K562 (cell line): ENCODE data around the gene AREL1. TPM values are rescaled to one million over a fixed set of nuclear protein-coding genes. Genes with fewer than 3 reads are reported as not detected.

ENCODE experiments used
- CBX2 ChIP-seq: fragments of 200-600 bp; sonication (generic); IDR thresholded peaks from one replicate; pipeline ENCODE4 v1.6.1; 2012; ENCODE audit warnings: mild to moderate bottlenecking, low read length, inconsistent platforms; ENCODE audit not compliant: insufficient read depth, poor library complexity, severe bottlenecking
- CEBPZ ChIP-seq: fragments of 150-350 bp; IDR thresholded peaks from 2 replicates; pipeline ENCODE4 v1.6.1; 2014; ENCODE audit warnings: low read depth, mild to moderate bottlenecking, low read length, borderline replicate concordance
- CTCF ChIP-seq, 3 experiments: IDR thresholded peaks in 2 of 3; conservative IDR thresholded peaks in 1 of 3; 2 replicates each; pipeline ENCODE4 v1.5.1; 2011 to 2012; ENCODE audit warnings: low read length in 3 of 3, mild to moderate bottlenecking in 3 of 3, control low read depth in 2 of 3, improper control_type of control experiment in 1 of 3, inconsistent platforms in 1 of 3, low read depth in 1 of 3, mixed read lengths in 1 of 3, moderate library complexity in 1 of 3; ENCODE audit not compliant: insufficient read depth in 2 of 3
- GABPA ChIP-seq: fragments of 200-800 bp; sonication (Bioruptor generic); conservative IDR thresholded peaks from 2 replicates; pipeline ENCODE4 v1.6.1; 2016; ENCODE audit warnings: low read depth, missing genetic modification characterization, missing compliant biosample characterization
- HNRNPH1 ChIP-seq: fragments of 200-400 bp; formaldehyde crosslinking; optimal IDR thresholded peaks from 2 replicates; pipeline ENCODE3; 2017; ENCODE audit warnings: low read depth, mild to moderate bottlenecking, low read length, moderate library complexity
- KDM2B ChIP-seq: fragments of 250-450 bp; sonication (Bioruptor Pico); IDR thresholded peaks from 2 replicates; pipeline ENCODE4 v1.8.0; 2021; ENCODE audit warnings: mild to moderate bottlenecking, moderate library complexity
- KLF6 ChIP-seq: fragments of 250-450 bp; sonication (Bioruptor Pico); IDR thresholded peaks from 2 replicates; pipeline ENCODE4 v1.4.0; 2020; ENCODE audit warnings: mild to moderate bottlenecking, moderate library complexity, borderline replicate concordance
- MCM3 ChIP-seq: fragments of 450-650 bp; IDR thresholded peaks from 2 replicates; pipeline ENCODE4 v1.6.1; 2016
- NFYB ChIP-seq: IDR thresholded peaks from 2 replicates; pipeline ENCODE4 v1.6.1; 2011; ENCODE audit warnings: mild to moderate bottlenecking, moderate library complexity; ENCODE audit not compliant: insufficient read length; ENCODE audit errors: extremely low read depth
- NONO ChIP-seq, 2 experiments: fragments of 200-400 bp in 1 of 2; fragments of 450-650 bp in 1 of 2; formaldehyde crosslinking in 1 of 2; IDR thresholded peaks; 2 replicates each; pipeline ENCODE4 v1.6.1; 2017; ENCODE audit warnings: low read depth in 2 of 2, mild to moderate bottlenecking in 2 of 2, moderate library complexity in 2 of 2, low read length in 1 of 2
- POLR2AphosphoS2 ChIP-seq: IDR thresholded peaks from 2 replicates; pipeline ENCODE4 v1.6.1; 2012; ENCODE audit warnings: low read length, improper control_type of control experiment
- PREB ChIP-seq: sonication (generic); formaldehyde crosslinking; IDR thresholded peaks from 2 replicates; pipeline ENCODE4 v1.8.1; 2023; ENCODE audit warnings: mild to moderate bottlenecking, missing genetic modification reagents
- RBFOX2 ChIP-seq: fragments of 200-400 bp; formaldehyde crosslinking; IDR thresholded peaks from 2 replicates; pipeline ENCODE4 v1.6.1; 2017; ENCODE audit warnings: low read depth, mild to moderate bottlenecking, low read length, moderate library complexity
- SMARCE1 ChIP-seq: fragments of 450-650 bp; IDR thresholded peaks from 2 replicates; pipeline ENCODE4 v1.7.1; 2016; ENCODE audit warnings: mild to moderate bottlenecking
- SP2 ChIP-seq: IDR thresholded peaks from 2 replicates; pipeline ENCODE4 v1.6.1; 2011; ENCODE audit warnings: mild to moderate bottlenecking, low read depth, low read length, moderate library complexity; ENCODE audit not compliant: poor library complexity, severe bottlenecking; ENCODE audit errors: extremely low read depth
- STAT5A ChIP-seq: IDR thresholded peaks from 2 replicates; pipeline ENCODE4 v1.6.1; 2012; ENCODE audit warnings: low read length, inconsistent platforms, borderline replicate concordance
- ZBTB33 ChIP-seq: sonication (generic); formaldehyde crosslinking; IDR thresholded peaks from 2 replicates; pipeline ENCODE4 v1.8.1; 2023; ENCODE audit warnings: mild to moderate bottlenecking, missing genetic modification reagents
- ZNF217 ChIP-seq: sonication (generic); formaldehyde crosslinking; IDR thresholded peaks from 2 replicates; pipeline ENCODE4 v1.8.0; 2022; ENCODE audit warnings: mild to moderate bottlenecking, missing genetic modification reagents
- ZNF785 ChIP-seq: fragments of 250-450 bp; sonication (Bioruptor Pico); IDR thresholded peaks from 2 replicates; pipeline ENCODE4 v1.4.0; 2020; ENCODE audit warnings: mild to moderate bottlenecking
- polyA plus RNA-seq, 8 experiments: library from polyadenylated mRNA; depleted of rRNA in 4 of 8; stranded (reverse) in 5 of 8; unstranded in 3 of 8; fragments of >200 nt; fragmentation: Nextera tagmentation in 2 of 8; fragmentation: Illumina TruSeq in 1 of 8; extraction: Ambion mirVana in 2 of 8; extraction: Trizol in 1 of 8; gene quantifications; 2 replicates each; pipeline versions ENCODE4 v1.2.1 to v1.2.3, GENCODE V29; 2011 to 2014; ENCODE audit warnings: inconsistent platforms in 1 of 8, missing spikeins in 1 of 8
- total RNA-seq, 7 experiments: library from RNA; depleted of rRNA in 6 of 7; stranded (reverse); fragments of >200 nt in 6 of 7; fragmentation: Illumina TruSeq in 2 of 7; extraction: Trizol in 2 of 7; gene quantifications; 2 replicates each; pipeline versions ENCODE4 v1.2.1 to v1.2.3, GENCODE V29; 2011 to 2021; ENCODE audit warnings: low replicate concordance in 1 of 7

The AREL1 gene
- total and polyA plus RNA-seq, 9 of the 15 experiments (the other 6 are each of a cell fraction or from before 2014, with no cell fraction given), result 6.0 to 24.8 (median 16.6) TPM

GRCh38 chr14:74612350-74613021, 100.4 kb downstream of the AREL1 start (continued):
- peak; percentile 46 to 97 (median 84); a peak in 4 of 6 replicates for TF ChIP-seq CTCF (IDR thresholded peaks at IDR 0.05 in 2 of 3, conservative IDR thresholded peaks at IDR 0.05 in 1 of 3; ENCODE audit: insufficient read depth in 2 of 3, low read depth in 1 of 3, low read length in 3 of 3)
- no peak for TF ChIP-seq GABPA
- no peak for TF ChIP-seq HNRNPH1
- TF ChIP-seq NONO (IDR thresholded peaks at IDR 0.05; ENCODE audit: low read depth in 2 of 2, low read length in 1 of 2), result peak in 1 of 2 experiments; percentile 28; a peak in 1 of 4 replicates
- no peak for TF ChIP-seq ZNF217
- no peak for TF ChIP-seq SMARCE1
- no peak for TF ChIP-seq CBX2
- TF ChIP-seq RBFOX2, result no peak
- no peak for TF ChIP-seq MCM3
- TF ChIP-seq STAT5A, result no peak
- TF ChIP-seq ZNF785 (CRISPR knock-in tag), result no peak
- TF ChIP-seq CEBPZ, result no peak
- TF ChIP-seq KLF6 (CRISPR knock-in tag), result no peak
- no peak for TF ChIP-seq POLR2AphosphoS2
- TF ChIP-seq NFYB, result no peak
- TF ChIP-seq ZBTB33 (CRISPR knock-in tag), result no peak
- no peak for TF ChIP-seq SP2
- TF ChIP-seq KDM2B (CRISPR knock-in tag), result no peak
- no peak for TF ChIP-seq PREB
